Muscle of back (tissue), 11 donors: ENCODE measurements around the gene PKD2L2. TPM values are rescaled to one million over a fixed set of nuclear protein-coding genes. Genes with fewer than 3 reads are reported as not detected.
"Not testable (repeated sequence)": the region's sequence is repeated elsewhere in the genome, so short reads cannot be mapped to it uniquely, and the experiment has no call there.

Experiments used
- DNase-seq, 3 donors: peaks; one replicate each; pipeline versions ENCODE4 v3.0.0 to v3.0.0-alpha.2; 2013
- polyA plus RNA-seq, 10 donors: library from polyadenylated mRNA; unstranded; fragments of 120-200 nt; gene quantifications; one replicate each; pipeline ENCODE4 v1.2.1, GENCODE V29; 2013; ENCODE audit not compliant: insufficient read length in 10 of 10

The PKD2L2 gene
- polyA plus RNA-seq, 10 donors, result 0.22 to 0.59 (median 0.39) TPM

GRCh38 chr5:137887831-137888230, 1.4 kb upstream of the PKD2L2 start:
- peak in 1 of 3 donors; percentile 13 for DNase-seq

- no peak for DNase-seq
These were observed 793 bp upstream of the PKD2L2 start for GRCh38 chr5:137888466-137888862.

GRCh38 chr5:137890845-137891244, 1.6 kb downstream of the PKD2L2 start:
- DNase-seq, result no peak

- DNase-seq, result no peak
These were observed 2.6 kb downstream of the PKD2L2 start for GRCh38 chr5:137891849-137892248.

- no peak for DNase-seq
These were observed 5.3 kb downstream of the PKD2L2 start for GRCh38 chr5:137894586-137894985.

- no peak for DNase-seq
These were observed 7.3 kb downstream of the PKD2L2 start for GRCh38 chr5:137896560-137896959.

- DNase-seq, result no peak
These were observed 10.2 kb downstream of the PKD2L2 start for GRCh38 chr5:137899493-137899892.

GRCh38 chr5:137901011-137901817, 12.0 kb downstream of the PKD2L2 start:
- no peak for DNase-seq

GRCh38 chr5:137902408-137903133, 13.3 kb downstream of the PKD2L2 start:
- no peak for DNase-seq

GRCh38 chr5:137914758-137915157, 25.5 kb downstream of the PKD2L2 start:
- no peak for DNase-seq

- no peak for DNase-seq
These were observed 27.7 kb downstream of the PKD2L2 start for GRCh38 chr5:137916923-137917322.

GRCh38 chr5:137921931-137922330, 32.7 kb downstream of the PKD2L2 start:
- peak in 1 of 3 donors; percentile 5 for DNase-seq

GRCh38 chr5:137923856-137924255, 34.6 kb downstream of the PKD2L2 start:
- DNase-seq, result no peak

- no peak for DNase-seq
These were observed 43.5 kb downstream of the PKD2L2 start for GRCh38 chr5:137932800-137933199.

GRCh38 chr5:137933491-137933911, 44.2 kb downstream of the PKD2L2 start:
- peak in 2 of 3 donors; percentile 5 to 10 for DNase-seq

GRCh38 chr5:137935190-137935589, 45.9 kb downstream of the PKD2L2 start:
- no peak for DNase-seq

- no peak for DNase-seq
These were observed 46.4 kb downstream of the PKD2L2 start for GRCh38 chr5:137935694-137936093.

- no peak for DNase-seq
These were observed 48.9 kb downstream of the PKD2L2 start for GRCh38 chr5:137937994-137938750.

GRCh38 chr5:137938751-137939143, 49.5 kb downstream of the PKD2L2 start:
- no peak for DNase-seq

- no peak for DNase-seq
These were observed 50.1 kb downstream of the PKD2L2 start for GRCh38 chr5:137939331-137939730.

GRCh38 chr5:137944280-137944679, 55.0 kb downstream of the PKD2L2 start:
- DNase-seq, result not testable (repeated sequence)

GRCh38 chr5:137945825-137946224, 56.6 kb downstream of the PKD2L2 start:
- DNase-seq, result no peak
